Caco-2 (cell line): ENCODE measurements around the gene GHITM. TPM values are rescaled to one million over a fixed set of nuclear protein-coding genes. Genes with fewer than 3 reads are reported as not detected.

ENCODE experiments used
- BruUV-seq: library from RNA; stranded (reverse); fragments of 400-500 nt; replicated peaks from 2 replicates; lab custom pipeline; 2021; lab: Mats Ljungman, UMichigan
- CTCF ChIA-PET: fragments of 300-600 bp; sonication (Branson Sonifier 250); formaldehyde crosslinking; loops from one replicate; lab custom pipeline; 2022; ENCODE audit warnings: antibody characterized with exemption; lab: Charles Lee
- POLR2A ChIA-PET: fragments of 300-600 bp; sonication (Branson Sonifier 250); formaldehyde crosslinking; loops from one replicate; lab custom pipeline; 2022; ENCODE audit warnings: antibody characterized with exemption; lab: Charles Lee
- DNase-seq, 2 experiments: peaks; one replicate each; pipeline versions ENCODE4 v3.0.0 to v3.0.0-alpha.2; 2020 to 2022
- H3K27me3 ChIP-seq: replicated peaks from 2 replicates; pipeline ENCODE4 v1.6.0; 2011; ENCODE audit warnings: low read length; ENCODE audit not compliant: control insufficient read depth, insufficient read depth
- H3K36me3 ChIP-seq: 2 replicates; pipeline ENCODE4 v1.5.1; 2011; ENCODE audit warnings: low read length; ENCODE audit not compliant: control insufficient read depth, insufficient read depth
- H3K4me1 ChIP-seq: fragments of 250-450 bp; sonication (Bioruptor Pico); 2 replicates; pipeline ENCODE4 v1.5.1; 2020; ENCODE audit warnings: mild to moderate bottlenecking
- H3K4me3 ChIP-seq: 2 replicates; pipeline ENCODE4 v1.5.1; 2011; ENCODE audit warnings: low read depth, mild to moderate bottlenecking, control low read depth, low read length
- H3K9me3 ChIP-seq: fragments of 250-450 bp; sonication (Bioruptor Pico); 2 replicates; pipeline ENCODE4 v1.5.1; 2020; ENCODE audit warnings: mild to moderate bottlenecking, moderate library complexity
- H3K27ac Mint-ChIP-seq: one replicate; pipeline ENCODE4 v1.8.0; 2022; ENCODE audit warnings: mixed read lengths; ENCODE audit not compliant: unreplicated experiment
- H3K27me3 Mint-ChIP-seq: one replicate; pipeline ENCODE4 v1.8.0; 2022; ENCODE audit warnings: mixed read lengths; ENCODE audit not compliant: insufficient read depth, unreplicated experiment
- H3K36me3 Mint-ChIP-seq: one replicate; pipeline ENCODE4 v1.8.0; 2022; ENCODE audit warnings: mild to moderate bottlenecking, mixed read lengths; ENCODE audit not compliant: insufficient read depth, unreplicated experiment
- H3K4me1 Mint-ChIP-seq: one replicate; pipeline ENCODE4 v1.8.0; 2022; ENCODE audit warnings: low read depth, mixed read lengths; ENCODE audit not compliant: unreplicated experiment
- H3K4me3 Mint-ChIP-seq: one replicate; pipeline ENCODE4 v1.8.0; 2022; ENCODE audit warnings: mild to moderate bottlenecking, moderate library complexity, mixed read lengths; ENCODE audit not compliant: unreplicated experiment
- H3K9me3 Mint-ChIP-seq: one replicate; pipeline ENCODE4 v1.8.0; 2022; ENCODE audit warnings: mixed read lengths; ENCODE audit not compliant: unreplicated experiment
- intact Hi-C: fragments of 100-400 bp; cut with micrococcal nuclease; formaldehyde crosslinking; loops from one replicate; pipeline ENCODE4 v1.10.0; 2022; ENCODE audit not compliant: unreplicated experiment
- total RNA-seq: library from RNA; stranded (reverse); gene quantifications from 2 replicates; pipeline ENCODE4 v1.2.3, GENCODE V29; 2022
- TF ChIP-seq, protein P1 (sequence below), 2 experiments: fragments of 200-600 bp in 1 of 2; IDR thresholded peaks; 1 replicate in 1 of 2; 2 replicates in 1 of 2; pipeline versions ENCODE4 v1.5.1 to v1.8.0; 2011 to 2022; ENCODE audit warnings: antibody characterized with exemption in 1 of 2, control low read depth in 1 of 2, inconsistent platforms in 1 of 2, low read depth in 1 of 2, low read length in 1 of 2, mild to moderate bottlenecking in 1 of 2, moderate library complexity in 1 of 2; ENCODE audit not compliant: insufficient read depth in 1 of 2, severe bottlenecking in 1 of 2, unreplicated experiment in 1 of 2

The GHITM gene
- total RNA-seq, 1 experiment from 2014 or later = 255 TPM

DNA sequence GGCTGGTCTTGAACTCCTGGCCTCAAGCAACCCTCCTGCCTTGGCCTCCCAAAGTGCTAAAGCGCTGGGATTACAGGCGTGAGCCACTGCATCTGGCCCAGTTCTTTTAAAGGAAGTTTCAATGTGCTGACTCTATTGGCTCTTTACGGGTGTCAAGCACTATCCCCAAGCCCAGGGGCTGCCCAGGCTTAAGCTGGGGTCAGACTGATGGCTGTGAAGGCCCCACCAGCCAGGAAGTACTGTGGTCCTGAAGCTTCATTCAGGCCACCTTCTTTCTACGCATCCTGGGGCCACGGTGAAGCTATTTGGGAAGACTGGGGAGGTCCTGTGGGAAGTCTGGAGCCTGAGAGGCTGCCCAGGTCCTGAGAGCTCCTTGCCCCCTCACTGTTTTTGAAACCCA lies 42.3 kb downstream of the GHITM start:
- TF ChIP-seq, protein P1, sequence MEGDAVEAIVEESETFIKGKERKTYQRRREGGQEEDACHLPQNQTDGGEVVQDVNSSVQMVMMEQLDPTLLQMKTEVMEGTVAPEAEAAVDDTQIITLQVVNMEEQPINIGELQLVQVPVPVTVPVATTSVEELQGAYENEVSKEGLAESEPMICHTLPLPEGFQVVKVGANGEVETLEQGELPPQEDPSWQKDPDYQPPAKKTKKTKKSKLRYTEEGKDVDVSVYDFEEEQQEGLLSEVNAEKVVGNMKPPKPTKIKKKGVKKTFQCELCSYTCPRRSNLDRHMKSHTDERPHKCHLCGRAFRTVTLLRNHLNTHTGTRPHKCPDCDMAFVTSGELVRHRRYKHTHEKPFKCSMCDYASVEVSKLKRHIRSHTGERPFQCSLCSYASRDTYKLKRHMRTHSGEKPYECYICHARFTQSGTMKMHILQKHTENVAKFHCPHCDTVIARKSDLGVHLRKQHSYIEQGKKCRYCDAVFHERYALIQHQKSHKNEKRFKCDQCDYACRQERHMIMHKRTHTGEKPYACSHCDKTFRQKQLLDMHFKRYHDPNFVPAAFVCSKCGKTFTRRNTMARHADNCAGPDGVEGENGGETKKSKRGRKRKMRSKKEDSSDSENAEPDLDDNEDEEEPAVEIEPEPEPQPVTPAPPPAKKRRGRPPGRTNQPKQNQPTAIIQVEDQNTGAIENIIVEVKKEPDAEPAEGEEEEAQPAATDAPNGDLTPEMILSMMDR (IDR thresholded peaks at IDR 0.05; ENCODE audit: insufficient read depth in 1 of 2, low read depth in 1 of 2, low read length in 1 of 2, severe bottlenecking in 1 of 2, unreplicated experiment in 1 of 2) = no peak
- Mint-ChIP-seq H3K27me3 (peaks cover 2% of the 10 kb centered on the region), H3K36me3 (no peaks in the 10 kb centered on the region), H3K4me1 (no peaks in the 10 kb centered on the region), H3K9me3 (no peaks in the 10 kb centered on the region), H3K27ac (no peak overlapping the region), H3K4me3 (no peak overlapping the region)
- Histone ChIP-seq H3K36me3 (no peaks in the 10 kb centered on the region), H3K4me3 (no peak overlapping the region), H3K9me3 (no peaks in the 10 kb centered on the region), H3K27me3 (no peaks in the 10 kb centered on the region), H3K4me1 (no peaks in the 10 kb centered on the region)
- no peak for DNase-seq
- no TSS peak for BruUV-seq
- ChIA-PET POLR2A (interaction anchor here (0.6 kb wide), 1 partner anchor 1811 kb away, joined by 3 read pairs; no protein-coding TSS in a partner anchor), CTCF (no interaction called here)
- intact Hi-C loops = no loop called here

DNA sequence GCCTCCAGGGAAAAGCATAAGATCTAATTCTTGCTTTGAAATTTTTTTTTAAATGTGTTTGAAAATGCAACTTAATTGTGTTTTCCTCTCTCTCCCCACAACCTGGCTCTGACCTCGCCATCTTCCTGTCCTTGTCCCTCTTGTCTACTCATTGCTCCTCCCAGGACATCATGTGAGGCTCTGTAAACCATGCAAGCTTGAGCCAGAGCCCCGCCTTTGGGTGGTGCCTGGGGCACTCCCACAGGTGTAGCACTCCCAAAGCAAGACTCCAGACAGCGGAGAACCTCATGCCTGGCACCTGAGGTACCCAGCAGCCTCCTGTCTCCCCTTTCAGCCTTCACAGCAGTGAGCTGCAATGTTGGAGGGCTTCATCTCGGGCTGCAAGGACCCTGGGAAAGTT lies 45.2 kb downstream of the GHITM start:
- H3K4me3 Mint-ChIP-seq = no peak overlapping the region
- Histone ChIP-seq H3K4me3 (no peak overlapping the region), H3K36me3 (no peaks in the 10 kb centered on the region), H3K27me3 (no peaks in the 10 kb centered on the region), H3K9me3 (no peaks in the 10 kb centered on the region), H3K4me1 (no peaks in the 10 kb centered on the region)
- DNase-seq = no peak
- TF ChIP-seq, protein P1 (IDR thresholded peaks at IDR 0.05; ENCODE audit: insufficient read depth in 1 of 2, low read depth in 1 of 2, low read length in 1 of 2, severe bottlenecking in 1 of 2, unreplicated experiment in 1 of 2) = no peak
- H3K27me3 Mint-ChIP-seq = peaks cover 2% of the 10 kb centered on the region
- no peak overlapping the region for H3K27ac Mint-ChIP-seq
- no peaks in the 10 kb centered on the region for H3K4me1 Mint-ChIP-seq
- ChIA-PET POLR2A (no interaction called here), CTCF (no interaction called here)
- H3K9me3 Mint-ChIP-seq = no peaks in the 10 kb centered on the region
- H3K36me3 Mint-ChIP-seq = no peaks in the 10 kb centered on the region
- no TSS peak for BruUV-seq
- intact Hi-C loops = no loop called here

DNA sequence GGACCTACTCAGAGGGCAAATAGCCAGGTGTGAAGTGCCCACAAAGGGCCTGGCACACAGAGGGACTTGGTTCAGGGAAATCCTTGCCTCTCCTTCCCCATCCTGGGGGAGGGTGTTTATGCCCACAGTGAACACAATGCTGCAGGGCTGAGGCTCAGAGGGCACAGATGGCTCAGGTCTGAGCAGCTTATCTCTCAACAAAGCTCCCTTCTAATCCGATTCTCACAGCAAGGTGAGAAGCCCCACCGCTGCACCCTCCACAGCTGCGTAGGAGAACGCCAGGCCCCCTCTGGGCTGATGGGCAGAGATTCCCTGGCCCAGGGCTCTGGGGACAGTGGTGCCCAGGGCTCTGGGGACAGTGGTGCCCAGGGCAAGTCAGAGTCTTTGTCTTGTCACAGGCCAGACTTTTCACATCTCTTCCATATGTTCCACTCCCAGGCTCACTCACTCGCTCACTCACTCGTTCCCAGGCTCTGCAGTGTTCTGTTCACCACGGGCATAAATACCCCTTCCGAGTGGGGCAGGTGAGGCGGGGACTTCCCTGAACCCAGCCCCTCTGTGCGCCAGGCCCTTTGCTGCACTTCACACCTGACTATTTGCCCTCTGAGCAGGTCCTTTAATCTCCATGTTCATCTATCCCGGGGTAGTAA lies 46.3 kb downstream of the GHITM start:
- Histone ChIP-seq H3K9me3 (no peaks in the 10 kb centered on the region), H3K4me1 (no peaks in the 10 kb centered on the region), H3K36me3 (no peaks in the 10 kb centered on the region), H3K27me3 (no peaks in the 10 kb centered on the region), H3K4me3 (no peak overlapping the region)
- Mint-ChIP-seq H3K4me3 (no peak overlapping the region), H3K27me3 (peaks cover 2% of the 10 kb centered on the region), H3K36me3 (no peaks in the 10 kb centered on the region), H3K4me1 (no peaks in the 10 kb centered on the region), H3K27ac (no peak overlapping the region), H3K9me3 (no peaks in the 10 kb centered on the region)
- ChIA-PET CTCF (no interaction called here), POLR2A (no interaction called here)
- no peak for DNase-seq
- no TSS peak for BruUV-seq
- intact Hi-C loops = no loop called here
- TF ChIP-seq, protein P1 (IDR thresholded peaks at IDR 0.05; ENCODE audit: insufficient read depth in 1 of 2, low read depth in 1 of 2, low read length in 1 of 2, severe bottlenecking in 1 of 2, unreplicated experiment in 1 of 2) = no peak
